Measurements from ENCODE around the gene CCNF. TPM values are rescaled to one million over a fixed set of nuclear protein-coding genes. Genes with fewer than 3 reads are reported as not detected.

CCNF gene
- total and polyA plus RNA-seq, 9 of the 15 experiments (the other 6 are each of a cell fraction or from before 2014, with no cell fraction given), result 4.1 to 70.1 (median 29.5) TPM

GRCh38 chr16:2497116-2497630 lies 67.9 kb downstream of the CCNF start (continued):
- no peak for TF ChIP-seq CUX1 (CRISPR knock-in tag; IDR thresholded peaks at IDR 0.05)
- no peak for TF ChIP-seq STAT6 (CRISPR knock-in tag; IDR thresholded peaks at IDR 0.05)
- TF ChIP-seq MLLT1 (IDR thresholded peaks at IDR 0.05), result no peak
- TF ChIP-seq MLX (CRISPR knock-in tag; conservative IDR thresholded peaks at IDR 0.05), result no peak
- no peak for TF ChIP-seq ETV6 (IDR thresholded peaks at IDR 0.05; ENCODE audit: borderline replicate concordance in 1 of 2, low read depth in 2 of 2, low read length in 1 of 2)
- no peak for TF ChIP-seq ETV6 (CRISPR knock-in tag; IDR thresholded peaks at IDR 0.05; ENCODE audit: borderline replicate concordance)
- TF ChIP-seq SP2 (IDR thresholded peaks at IDR 0.05; ENCODE audit: extremely low read depth, low read depth, low read length, poor library complexity, severe bottlenecking), result no peak
- TF ChIP-seq ZNF324 (CRISPR knock-in tag; IDR thresholded peaks at IDR 0.05), result no peak
- no peak for TF ChIP-seq ZNF347 (CRISPR knock-in tag; IDR thresholded peaks at IDR 0.05; ENCODE audit: low read depth)
- no peak for TF ChIP-seq TRIM28 (IDR thresholded peaks at IDR 0.05)
- no peak for TF ChIP-seq CBFA2T2 (conservative IDR thresholded peaks at IDR 0.05)
- TF ChIP-seq MAX (CRISPR knock-in tag; IDR thresholded peaks at IDR 0.05), result no peak
- no peak for TF ChIP-seq BCLAF1 (IDR thresholded peaks at IDR 0.05; ENCODE audit: borderline replicate concordance in 1 of 2, control insufficient read depth in 1 of 2, low read depth in 2 of 2, low read length in 1 of 2)

All from K562 (cell line).